HEK293T (cell line): ENCODE results near the gene SAXO1.

ENCODE experiments used
- BHLHE40 ChIP-seq: fragments of 450-650 bp; IDR thresholded peaks from 2 replicates; pipeline ENCODE4 v1.6.1; 2016; ENCODE audit warnings: mild to moderate bottlenecking, moderate library complexity, borderline replicate concordance
- CTBP1 ChIP-seq: fragments of 450-650 bp; IDR thresholded peaks from 2 replicates; pipeline ENCODE4 v1.6.1; 2016; ENCODE audit warnings: borderline replicate concordance
- ELF4 ChIP-seq: fragments of 450-650 bp; IDR thresholded peaks from 2 replicates; pipeline ENCODE4 v1.6.1; 2017; ENCODE audit warnings: antibody characterized with exemption
- FOXA1 ChIP-seq: fragments of 450-650 bp; IDR thresholded peaks from 2 replicates; pipeline ENCODE4 v1.6.1; 2016; ENCODE audit warnings: mild to moderate bottlenecking
- FOXK2 ChIP-seq: fragments of 450-650 bp; IDR thresholded peaks from 2 replicates; pipeline ENCODE4 v1.6.1; 2016; ENCODE audit warnings: mild to moderate bottlenecking
- FOXM1 ChIP-seq: fragments of 450-650 bp; IDR thresholded peaks from 2 replicates; pipeline ENCODE4 v1.6.1; 2017; ENCODE audit warnings: mild to moderate bottlenecking, borderline replicate concordance
- HDGF ChIP-seq: fragments of 450-650 bp; IDR thresholded peaks from 2 replicates; pipeline ENCODE4 v1.6.1; 2017; ENCODE audit warnings: antibody characterized with exemption, borderline replicate concordance
- LEF1 ChIP-seq: fragments of 450-650 bp; IDR thresholded peaks from 2 replicates; pipeline ENCODE4 v1.6.1; 2017; ENCODE audit warnings: mild to moderate bottlenecking, borderline replicate concordance
- NFRKB ChIP-seq: fragments of 450-650 bp; IDR thresholded peaks from 2 replicates; pipeline ENCODE4 v1.6.1; 2016; ENCODE audit warnings: mild to moderate bottlenecking, moderate library complexity
- SP1 ChIP-seq: fragments of 450-650 bp; IDR thresholded peaks from 2 replicates; pipeline ENCODE4 v1.6.1; 2017
- TARDBP ChIP-seq: fragments of 450-650 bp; IDR thresholded peaks from 2 replicates; pipeline ENCODE4 v1.6.1; 2016
- TF ChIP-seq, protein P1 (sequence below): fragments of 450-650 bp; IDR thresholded peaks from 2 replicates; pipeline ENCODE4 v1.6.1; 2016

GRCh38 chr9:18893046-18893445, 140.0 kb downstream of the SAXO1 start:
- TF ChIP-seq CTBP1 (no peak), FOXM1 (no peak), TARDBP (no peak), HDGF (no peak), FOXK2 (no peak), SP1 (no peak), ELF4 (no peak), NFRKB (no peak), FOXA1 (no peak), BHLHE40 (no peak), LEF1 (no peak)
- TF ChIP-seq, protein P1, sequence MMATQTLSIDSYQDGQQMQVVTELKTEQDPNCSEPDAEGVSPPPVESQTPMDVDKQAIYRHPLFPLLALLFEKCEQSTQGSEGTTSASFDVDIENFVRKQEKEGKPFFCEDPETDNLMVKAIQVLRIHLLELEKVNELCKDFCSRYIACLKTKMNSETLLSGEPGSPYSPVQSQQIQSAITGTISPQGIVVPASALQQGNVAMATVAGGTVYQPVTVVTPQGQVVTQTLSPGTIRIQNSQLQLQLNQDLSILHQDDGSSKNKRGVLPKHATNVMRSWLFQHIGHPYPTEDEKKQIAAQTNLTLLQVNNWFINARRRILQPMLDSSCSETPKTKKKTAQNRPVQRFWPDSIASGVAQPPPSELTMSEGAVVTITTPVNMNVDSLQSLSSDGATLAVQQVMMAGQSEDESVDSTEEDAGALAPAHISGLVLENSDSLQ = no peak
